BLaER1 (cell line): ENCODE measurements around the gene TSC22D2.
"Not testable (repeated sequence)": the region's sequence is repeated elsewhere in the genome, so short reads cannot be mapped to it uniquely, and the experiment has no call there.

ENCODE experiments used
- H3K27ac ChIP-seq: shearing (Covaris generic); formaldehyde crosslinking; 2 replicates; pipeline ENCODE4 v1.8.1; 2022
- H3K27me3 ChIP-seq: shearing (Covaris generic); formaldehyde crosslinking; 2 replicates; pipeline ENCODE4 v1.8.1; 2022
- H3K36me3 ChIP-seq: shearing (Covaris generic); formaldehyde crosslinking; 2 replicates; pipeline ENCODE4 v1.8.1; 2022
- H3K4me1 ChIP-seq: shearing (Covaris generic); formaldehyde crosslinking; 2 replicates; pipeline ENCODE4 v1.8.1; 2022
- H3K4me2 ChIP-seq: shearing (Covaris generic); formaldehyde crosslinking; 2 replicates; pipeline ENCODE4 v1.8.1; 2022
- H3K4me3 ChIP-seq: shearing (Covaris generic); formaldehyde crosslinking; 2 replicates; pipeline ENCODE4 v1.8.1; 2022
- H3K9ac ChIP-seq: shearing (Covaris generic); formaldehyde crosslinking; 2 replicates; pipeline ENCODE4 v1.8.1; 2022
- H3K9me3 ChIP-seq: shearing (Covaris generic); formaldehyde crosslinking; 2 replicates; pipeline ENCODE4 v1.8.1; 2022
- H4K20me1 ChIP-seq: shearing (Covaris generic); formaldehyde crosslinking; 2 replicates; pipeline ENCODE4 v1.8.1; 2022
- Cebpa-rat ChIP-seq: shearing (Covaris generic); IDR thresholded peaks from 2 replicates; pipeline ENCODE4 v1.8.1; 2022

TSC22D2 gene

DNA sequence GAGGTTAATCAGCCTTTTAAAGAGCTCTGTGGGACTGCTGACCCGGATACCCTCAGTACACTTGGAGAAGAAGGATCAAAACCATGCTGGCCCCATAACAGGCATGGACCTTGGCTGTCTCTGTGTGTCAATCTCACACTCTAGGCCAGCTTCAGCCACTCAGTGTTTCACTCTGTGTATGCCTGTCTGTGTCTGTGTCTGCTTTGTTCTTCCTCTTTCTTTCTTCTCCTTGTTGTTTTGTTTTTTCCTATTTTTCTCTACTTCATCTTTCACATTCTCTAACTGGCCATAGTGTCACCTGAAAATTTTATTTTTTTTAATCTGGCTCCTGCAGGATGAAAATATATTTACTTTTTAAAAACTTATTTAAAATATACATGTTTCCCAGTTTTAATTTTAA lies 87.1 kb downstream of the TSC22D2 start:
- no peaks in the 10 kb centered on the region for H3K36me3 ChIP-seq
- no peaks in the 10 kb centered on the region for H4K20me1 ChIP-seq
- no peak overlapping the region for H3K4me3 ChIP-seq
- no peak overlapping the region for H3K9ac ChIP-seq
- TF ChIP-seq Cebpa-rat, result no peak
- no peaks in the 10 kb centered on the region for H3K4me1 ChIP-seq
- H3K4me2 ChIP-seq, result no peak overlapping the region
- no peaks in the 10 kb centered on the region for H3K27me3 ChIP-seq
- H3K9me3 ChIP-seq, result peaks cover 4% of the 10 kb centered on the region
- H3K27ac ChIP-seq, result no peak overlapping the region

DNA sequence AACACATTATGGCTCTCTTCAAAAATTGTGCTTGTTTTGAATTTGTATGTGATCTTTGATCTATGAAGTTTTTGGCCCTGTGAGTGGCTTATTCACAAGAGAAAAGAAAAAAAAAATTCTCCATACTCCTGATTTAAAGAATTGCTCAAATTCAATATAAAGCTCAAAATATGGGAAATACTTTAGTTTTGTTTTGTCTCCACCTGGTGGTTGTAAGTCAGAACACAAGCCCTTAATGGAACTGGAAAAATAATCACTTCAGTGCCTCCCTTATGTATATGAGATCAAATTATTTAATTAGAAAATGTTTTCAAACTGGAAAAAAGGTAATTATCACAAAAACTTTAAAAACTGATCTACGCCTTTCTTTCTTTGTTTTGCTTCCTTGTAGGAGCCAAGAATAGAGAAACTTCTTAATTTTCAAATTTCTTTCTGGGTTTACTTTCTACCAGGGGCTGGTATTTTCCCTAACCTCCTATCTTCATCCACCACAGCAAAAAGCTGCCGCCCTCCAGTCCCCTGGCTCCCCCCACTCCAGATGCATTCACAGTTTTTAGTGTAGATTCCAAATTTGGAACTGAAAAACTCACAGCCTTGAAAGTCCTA lies 87.6 kb downstream of the TSC22D2 start:
- Histone ChIP-seq H4K20me1 (no peaks in the 10 kb centered on the region), H3K27ac (no peak overlapping the region), H3K4me3 (no peak overlapping the region), H3K27me3 (no peaks in the 10 kb centered on the region), H3K9ac (no peak overlapping the region), H3K4me1 (no peaks in the 10 kb centered on the region), H3K36me3 (no peaks in the 10 kb centered on the region), H3K9me3 (peaks cover 9% of the 10 kb centered on the region), H3K4me2 (no peak overlapping the region)
- TF ChIP-seq Cebpa-rat, result no peak

DNA sequence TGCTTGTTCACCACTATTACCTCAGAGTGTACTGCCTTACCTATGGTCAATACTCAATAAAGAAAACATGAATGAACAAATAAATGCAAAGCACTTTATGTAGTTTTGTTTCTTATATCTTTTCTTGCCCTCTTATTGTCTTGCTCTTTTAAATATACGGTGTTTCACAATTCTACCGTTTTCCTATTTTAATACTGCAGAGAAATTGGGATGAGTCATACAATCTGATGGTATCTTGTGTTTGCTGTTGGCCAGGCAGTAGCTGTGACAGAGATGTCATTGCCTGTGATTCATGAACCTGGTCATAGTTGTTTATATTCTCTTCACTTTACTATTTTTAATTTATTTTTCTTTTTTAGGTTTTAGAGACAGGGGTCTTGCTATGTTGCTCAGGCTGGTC lies 89.9 kb downstream of the TSC22D2 start:
- Histone ChIP-seq H3K4me2 (no peak overlapping the region), H3K4me1 (no peaks in the 10 kb centered on the region), H3K36me3 (no peaks in the 10 kb centered on the region), H4K20me1 (no peaks in the 10 kb centered on the region), H3K9me3 (peaks cover 20% of the 10 kb centered on the region), H3K4me3 (no peak overlapping the region), H3K27me3 (no peaks in the 10 kb centered on the region), H3K9ac (no peak overlapping the region), H3K27ac (no peak overlapping the region)
- TF ChIP-seq Cebpa-rat, result no peak

DNA sequence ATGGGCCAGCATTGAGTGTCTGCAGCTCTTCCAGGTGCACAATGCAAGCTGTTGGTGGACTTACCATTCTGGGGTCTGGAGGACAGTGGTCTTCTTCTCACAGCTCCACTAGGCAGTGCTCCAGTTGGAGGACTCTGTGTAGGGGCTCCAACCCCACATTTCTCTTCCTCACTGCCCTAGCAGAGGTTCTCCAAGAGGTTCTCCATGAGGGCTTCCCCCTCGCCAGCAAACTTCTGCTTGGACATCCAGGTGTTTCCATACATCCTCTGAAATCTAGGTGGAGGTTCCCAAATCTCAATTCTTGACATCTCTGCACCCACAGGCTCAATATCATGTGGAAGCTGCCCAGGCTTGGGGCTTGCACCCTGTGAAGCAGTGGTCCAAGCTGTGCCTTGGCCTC lies 92.9 kb downstream of the TSC22D2 start:
- not testable (repeated sequence) for H4K20me1 ChIP-seq, H3K4me2 ChIP-seq, H3K9ac ChIP-seq, H3K36me3 ChIP-seq, H3K4me3 ChIP-seq, H3K4me1 ChIP-seq, H3K27ac ChIP-seq, H3K27me3 ChIP-seq
- peaks cover 20% of the 10 kb centered on the region for H3K9me3 ChIP-seq

DNA sequence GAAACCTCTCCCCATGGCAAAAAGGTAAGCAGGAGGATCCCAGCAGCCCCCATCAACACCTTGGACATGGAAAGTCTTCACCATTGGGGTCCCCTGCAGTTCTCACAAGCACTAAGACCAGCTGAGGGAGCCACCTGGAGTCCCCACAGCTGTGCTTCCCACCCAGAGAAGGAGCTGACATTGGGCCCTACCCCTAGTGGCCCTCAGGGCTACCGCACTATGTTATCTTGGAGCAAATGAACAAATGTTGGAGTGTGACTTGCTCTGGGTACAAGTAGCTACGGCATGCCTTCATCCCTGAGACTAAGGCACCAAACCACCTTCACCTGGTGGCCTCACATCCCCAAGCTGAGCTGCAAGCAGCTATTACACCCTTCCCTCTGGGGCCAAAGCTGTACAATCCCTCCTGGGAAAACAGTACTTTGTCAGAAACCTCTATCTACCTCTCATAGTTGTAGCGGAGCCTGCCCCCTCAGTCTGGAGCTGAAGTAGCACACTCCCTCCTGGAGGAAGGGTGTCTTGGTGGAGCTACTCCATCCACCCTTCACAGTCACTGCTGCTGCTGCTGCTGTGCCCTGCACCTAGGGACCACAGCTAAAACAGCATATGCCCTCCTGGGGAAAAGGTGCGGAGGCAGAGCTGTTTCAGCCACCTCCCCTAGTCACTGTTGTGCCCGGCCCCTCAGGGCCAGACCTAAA lies 95.5 kb downstream of the TSC22D2 start:
- no peak overlapping the region for H3K4me2 ChIP-seq

DNA sequence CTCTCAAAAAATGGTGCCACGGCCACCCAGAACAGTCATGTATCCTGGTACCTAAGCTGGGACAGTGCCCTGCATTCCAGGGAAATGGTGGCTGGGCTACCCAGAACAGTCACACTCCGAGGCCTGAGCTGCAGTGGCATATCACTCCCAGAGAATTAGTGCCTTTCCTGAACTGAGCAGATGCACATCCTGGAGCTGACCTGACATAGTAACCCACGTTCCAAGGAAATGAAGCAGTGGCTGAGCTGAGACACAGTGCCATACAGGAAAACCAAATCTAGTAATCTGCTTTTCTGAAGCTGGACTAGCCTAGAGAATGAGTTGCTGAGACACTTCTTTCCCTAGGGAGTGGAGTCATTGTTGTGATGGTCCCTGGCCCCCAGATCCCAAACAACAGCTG lies 96.4 kb downstream of the TSC22D2 start:
- Histone ChIP-seq H3K27me3 (no peaks in the 10 kb centered on the region), H3K36me3 (no peaks in the 10 kb centered on the region), H3K9me3 (peaks cover 27% of the 10 kb centered on the region), H3K4me2 (no peak overlapping the region), H3K9ac (no peak overlapping the region), H4K20me1 (no peaks in the 10 kb centered on the region), H3K4me1 (no peaks in the 10 kb centered on the region), H3K27ac (no peak overlapping the region), H3K4me3 (no peak overlapping the region)
- TF ChIP-seq Cebpa-rat, result no peak

More for the DNA sequence above, 95.5 kb downstream of the TSC22D2 start:
- H3K27me3 ChIP-seq, result no peaks in the 10 kb centered on the region
- no peaks in the 10 kb centered on the region for H3K36me3 ChIP-seq
- H3K4me1 ChIP-seq, result no peaks in the 10 kb centered on the region
- H4K20me1 ChIP-seq, result no peaks in the 10 kb centered on the region
- peaks cover 27% of the 10 kb centered on the region for H3K9me3 ChIP-seq
- H3K27ac ChIP-seq, result no peak overlapping the region
- no peak for TF ChIP-seq Cebpa-rat
- H3K9ac ChIP-seq, result no peak overlapping the region
- no peak overlapping the region for H3K4me3 ChIP-seq

DNA sequence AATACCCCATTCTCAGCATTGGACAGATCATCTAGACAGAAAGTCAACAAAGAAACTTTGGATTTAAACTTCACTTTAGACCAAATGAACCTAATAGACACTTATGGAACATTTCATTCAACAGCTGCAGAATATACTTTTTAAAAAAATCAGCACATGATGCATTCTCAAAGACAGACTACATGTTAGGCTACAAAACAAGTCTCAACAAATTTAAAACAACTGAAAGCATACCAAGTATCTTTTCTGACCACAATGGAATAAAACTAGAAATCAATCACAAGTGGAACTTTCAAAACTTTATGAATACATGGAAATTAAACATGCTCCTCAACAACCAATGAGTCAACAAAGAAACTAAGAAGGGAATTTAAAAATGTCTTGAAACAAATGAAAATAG lies 100.3 kb downstream of the TSC22D2 start:
- H3K9me3 ChIP-seq, result 0 out of 2 replicates have a peak, but pooled peaks cover 7% of the 10 kb centered on the region
- no peak for TF ChIP-seq Cebpa-rat
- H3K9ac ChIP-seq, result no peak overlapping the region
- H3K27ac ChIP-seq, result no peak overlapping the region
- H3K4me1 ChIP-seq, result no peaks in the 10 kb centered on the region
- H3K27me3 ChIP-seq, result no peaks in the 10 kb centered on the region
- no peak overlapping the region for H3K4me3 ChIP-seq
- no peaks in the 10 kb centered on the region for H3K36me3 ChIP-seq
- H3K4me2 ChIP-seq, result no peak overlapping the region
- H4K20me1 ChIP-seq, result no peaks in the 10 kb centered on the region

DNA sequence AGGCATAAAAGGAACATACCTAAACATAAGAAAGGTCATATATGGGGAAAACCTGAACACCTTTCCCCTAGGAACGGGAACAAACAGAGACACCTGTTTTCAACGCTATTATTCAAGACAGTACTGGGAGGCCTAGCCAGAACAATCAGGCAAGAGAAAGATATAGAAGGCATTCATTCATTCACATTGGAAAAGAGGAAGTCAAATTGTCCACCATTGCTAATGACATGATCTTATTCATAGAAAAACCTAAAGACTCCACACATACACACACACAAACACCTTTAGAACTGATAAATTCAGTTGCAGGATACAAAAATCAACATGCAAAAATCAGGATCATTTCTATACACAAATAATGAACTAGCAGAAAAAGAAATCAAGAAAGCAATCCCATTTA lies 101.7 kb downstream of the TSC22D2 start:
- Histone ChIP-seq H4K20me1 (no peaks in the 10 kb centered on the region), H3K4me1 (no peaks in the 10 kb centered on the region), H3K4me3 (no peak overlapping the region), H3K27ac (no peak overlapping the region), H3K36me3 (no peaks in the 10 kb centered on the region), H3K27me3 (no peaks in the 10 kb centered on the region), H3K9me3 (0 out of 2 replicates have a peak, but pooled peaks cover 7% of the 10 kb centered on the region), H3K9ac (no peak overlapping the region), H3K4me2 (no peak overlapping the region)
- TF ChIP-seq Cebpa-rat, result no peak

DNA sequence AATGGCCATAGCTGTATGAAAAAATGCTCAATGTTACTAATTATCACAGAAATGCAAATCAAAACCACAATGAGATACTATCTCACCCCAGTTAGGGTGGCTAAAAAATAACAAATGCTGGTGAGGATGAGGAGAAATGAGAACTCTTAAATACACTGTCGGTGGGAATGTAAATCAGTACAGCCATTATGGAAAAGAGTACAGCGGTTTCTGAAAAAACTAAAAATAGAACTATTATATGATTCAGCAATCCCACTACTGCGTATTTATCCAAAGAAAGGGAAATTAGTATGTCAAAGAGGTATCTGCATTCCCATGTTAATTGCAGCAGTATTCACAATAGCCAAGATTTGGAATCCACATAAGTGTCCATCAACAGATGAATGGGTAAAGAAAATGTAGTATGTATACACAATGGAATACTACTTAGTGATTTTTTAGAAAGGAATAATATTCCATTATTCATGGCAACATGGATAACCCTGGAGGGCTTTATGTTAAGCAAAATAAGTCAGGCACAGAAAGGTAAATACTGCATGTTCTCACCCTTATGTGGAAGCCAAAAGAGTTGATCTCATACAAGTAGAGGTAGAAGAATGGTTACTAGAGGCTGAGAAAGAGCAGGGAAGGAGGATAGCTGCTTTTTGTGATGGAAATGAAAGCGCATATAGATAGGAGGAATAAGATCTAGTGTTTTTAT lies 103.2 kb downstream of the TSC22D2 start:
- no peak overlapping the region for H3K4me3 ChIP-seq
- no peak overlapping the region for H3K27ac ChIP-seq
- H3K9ac ChIP-seq, result no peak overlapping the region
- no peak for TF ChIP-seq Cebpa-rat
- H3K4me2 ChIP-seq, result no peak overlapping the region
- H4K20me1 ChIP-seq, result no peaks in the 10 kb centered on the region
- H3K4me1 ChIP-seq, result no peaks in the 10 kb centered on the region
- no peaks in the 10 kb centered on the region for H3K27me3 ChIP-seq
- no peaks in the 10 kb centered on the region for H3K36me3 ChIP-seq
- H3K9me3 ChIP-seq, result 0 out of 2 replicates have a peak, but pooled peaks cover 8% of the 10 kb centered on the region

DNA sequence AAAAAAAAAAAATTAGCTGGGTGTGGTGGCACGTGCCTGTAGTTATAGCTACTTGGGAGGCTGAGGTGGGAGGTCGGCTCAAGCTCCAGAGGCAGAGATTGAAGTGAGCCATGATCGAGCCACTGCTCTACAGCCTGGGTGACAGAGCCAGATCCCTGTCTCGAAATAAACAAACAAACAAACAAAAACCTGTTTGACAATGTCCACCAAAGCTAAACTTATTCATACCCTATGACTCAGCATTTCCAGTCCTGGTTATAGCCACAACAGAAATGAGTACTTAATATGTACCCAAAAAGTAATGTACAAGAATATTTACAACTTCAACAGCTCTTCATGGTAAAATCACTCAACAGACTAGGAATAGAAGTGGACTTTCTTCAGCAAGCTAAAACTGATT lies 107.1 kb downstream of the TSC22D2 start:
- H3K4me1 ChIP-seq, result no peaks in the 10 kb centered on the region
- H3K9me3 ChIP-seq, result peaks cover 25% of the 10 kb centered on the region
- H3K9ac ChIP-seq, result no peak overlapping the region
- no peak overlapping the region for H3K4me2 ChIP-seq
- no peak overlapping the region for H3K4me3 ChIP-seq
- H3K36me3 ChIP-seq, result no peaks in the 10 kb centered on the region
- no peaks in the 10 kb centered on the region for H4K20me1 ChIP-seq
- H3K27ac ChIP-seq, result no peak overlapping the region
- TF ChIP-seq Cebpa-rat, result no peak
- H3K27me3 ChIP-seq, result no peaks in the 10 kb centered on the region
